Chondrocyte (in vitro differentiated cells): Measurements from ENCODE around the gene CHRD. TPM values are rescaled to one million over a fixed set of nuclear protein-coding genes. Genes with fewer than 3 reads are reported as not detected.

Experiments
- DNase-seq: peaks from one replicate; pipeline ENCODE4 v3.0.0; 2021; ENCODE audit warnings: mixed read lengths, low spot score
- H3K27ac Mint-ChIP-seq: one replicate; pipeline ENCODE4 v1.8.0; 2021; ENCODE audit warnings: mild to moderate bottlenecking, moderate library complexity, mixed read lengths; ENCODE audit not compliant: unreplicated experiment
- H3K27me3 Mint-ChIP-seq: 2 replicates; pipeline ENCODE4 v1.8.0; 2021; ENCODE audit warnings: low read depth, mixed read lengths
- H3K36me3 Mint-ChIP-seq: 2 replicates; pipeline ENCODE4 v1.8.0; 2021; ENCODE audit warnings: low read depth, mixed read lengths
- H3K4me1 Mint-ChIP-seq: 2 replicates; pipeline ENCODE4 v1.8.0; 2021; ENCODE audit warnings: low read depth, mild to moderate bottlenecking, mixed read lengths
- H3K4me3 Mint-ChIP-seq: one replicate; pipeline ENCODE4 v1.8.0; 2021; ENCODE audit warnings: mild to moderate bottlenecking, moderate library complexity, mixed read lengths; ENCODE audit not compliant: unreplicated experiment
- H3K9me3 Mint-ChIP-seq: 2 replicates; pipeline ENCODE4 v1.8.0; 2021; ENCODE audit warnings: low read depth, mixed read lengths
- CTCF ChIP-seq: fragments of 200-600 bp; sonication (generic); IDR thresholded peaks from 2 replicates; pipeline ENCODE4 v1.5.0; 2021; ENCODE audit warnings: antibody characterized with exemption, mild to moderate bottlenecking, moderate library complexity
- total RNA-seq: library from RNA; stranded (reverse); gene quantifications from 3 replicates; pipeline ENCODE4 v1.2.1, GENCODE V29; 2021

Gene CHRD
- total RNA-seq, 1 donor from 2014 or later = 1.5 TPM

GRCh38 chr3:184415203-184415490 is 35.3 kb downstream of the CHRD start:
- H3K4me3 Mint-ChIP-seq = no peak overlapping the region
- H3K9me3 Mint-ChIP-seq = peaks cover 5% of the 10 kb centered on the region
- DNase-seq = no peak
- H3K27ac Mint-ChIP-seq = no peak overlapping the region
- peaks cover 2% of the 10 kb centered on the region for H3K27me3 Mint-ChIP-seq
- no peaks in the 10 kb centered on the region for H3K36me3 Mint-ChIP-seq
- TF ChIP-seq CTCF = no peak
- H3K4me1 Mint-ChIP-seq = no peaks in the 10 kb centered on the region

DNA sequence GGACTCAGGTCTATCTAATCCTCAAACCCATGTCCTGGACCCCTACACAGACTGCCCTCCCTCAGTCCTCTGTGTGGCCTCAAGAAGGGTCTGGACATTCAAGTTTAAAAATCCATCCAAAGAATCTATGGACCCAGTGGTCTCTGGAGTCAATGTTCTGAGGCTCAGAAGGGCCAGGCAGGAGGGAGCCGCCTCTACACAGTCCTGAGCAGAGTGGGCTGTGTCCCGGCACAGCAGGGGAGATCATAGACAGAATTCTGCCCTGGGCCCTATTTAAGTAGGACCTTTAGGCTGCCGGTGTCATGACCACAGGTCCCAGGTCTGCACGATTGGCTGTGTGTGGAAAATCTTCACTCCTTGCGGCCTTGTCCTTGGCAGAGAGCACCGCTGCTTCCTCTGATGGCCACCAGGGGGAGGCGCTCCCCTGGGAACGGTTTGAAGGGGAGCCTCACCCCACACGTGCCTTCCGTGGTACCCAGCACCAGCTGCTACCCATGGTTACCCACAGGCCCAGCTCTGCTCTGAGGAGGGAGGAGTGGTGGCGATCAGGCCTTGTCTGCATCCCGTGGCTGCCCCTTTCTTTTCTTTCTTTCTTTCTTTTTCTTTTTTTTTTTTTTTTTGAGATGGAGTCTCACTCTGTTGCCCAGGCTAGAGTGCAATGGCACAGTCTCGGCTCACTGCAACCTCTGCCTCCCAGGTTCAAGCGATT is 37.9 kb downstream of the CHRD start:
- H3K4me3 Mint-ChIP-seq = no peak overlapping the region
- peaks cover 2% of the 10 kb centered on the region for H3K9me3 Mint-ChIP-seq
- H3K27ac Mint-ChIP-seq = no peak overlapping the region
- H3K4me1 Mint-ChIP-seq = no peaks in the 10 kb centered on the region
- TF ChIP-seq CTCF = peak; percentile 86
- H3K27me3 Mint-ChIP-seq = peaks cover 3% of the 10 kb centered on the region
- DNase-seq = peak; percentile 47
- peaks cover 1% of the 10 kb centered on the region for H3K36me3 Mint-ChIP-seq

- Mint-ChIP-seq H3K4me1 (no peaks in the 10 kb centered on the region), H3K27me3 (peaks cover 15% of the 10 kb centered on the region), H3K36me3 (peaks cover 3% of the 10 kb centered on the region), H3K27ac (no peak overlapping the region), H3K4me3 (no peak overlapping the region), H3K9me3 (peaks cover 4% of the 10 kb centered on the region)
- peak; percentile 48 for DNase-seq
- no peak for TF ChIP-seq CTCF
Measured at GRCh38 chr3:184419171-184419570, 39.3 kb downstream of the CHRD start.

GRCh38 chr3:184423561-184423960 is 43.7 kb downstream of the CHRD start:
- H3K27ac Mint-ChIP-seq = no peak overlapping the region
- H3K4me3 Mint-ChIP-seq = no peak overlapping the region
- DNase-seq = no peak
- peaks cover 4% of the 10 kb centered on the region for H3K9me3 Mint-ChIP-seq
- peaks cover 4% of the 10 kb centered on the region for H3K4me1 Mint-ChIP-seq
- H3K27me3 Mint-ChIP-seq = peaks cover 15% of the 10 kb centered on the region
- peaks cover 3% of the 10 kb centered on the region for H3K36me3 Mint-ChIP-seq
- no peak for TF ChIP-seq CTCF

GRCh38 chr3:184426691-184427141 is 46.9 kb downstream of the CHRD start:
- Mint-ChIP-seq H3K9me3 (peaks cover 4% of the 10 kb centered on the region), H3K36me3 (peaks cover 3% of the 10 kb centered on the region), H3K4me3 (no peak overlapping the region), H3K27me3 (peaks cover 13% of the 10 kb centered on the region), H3K4me1 (peaks cover 8% of the 10 kb centered on the region), H3K27ac (no peak overlapping the region)
- no peak for DNase-seq
- no peak for TF ChIP-seq CTCF
